Measurements from ENCODE around the gene C1orf35. TPM values are rescaled to one million over a fixed set of nuclear protein-coding genes. Genes with fewer than 3 reads are reported as not detected.

Gene C1orf35
- total and polyA plus RNA-seq, 2 of the 4 experiments (the other 2 are of a cell fraction) = 4.3 to 13.0 TPM

DNA sequence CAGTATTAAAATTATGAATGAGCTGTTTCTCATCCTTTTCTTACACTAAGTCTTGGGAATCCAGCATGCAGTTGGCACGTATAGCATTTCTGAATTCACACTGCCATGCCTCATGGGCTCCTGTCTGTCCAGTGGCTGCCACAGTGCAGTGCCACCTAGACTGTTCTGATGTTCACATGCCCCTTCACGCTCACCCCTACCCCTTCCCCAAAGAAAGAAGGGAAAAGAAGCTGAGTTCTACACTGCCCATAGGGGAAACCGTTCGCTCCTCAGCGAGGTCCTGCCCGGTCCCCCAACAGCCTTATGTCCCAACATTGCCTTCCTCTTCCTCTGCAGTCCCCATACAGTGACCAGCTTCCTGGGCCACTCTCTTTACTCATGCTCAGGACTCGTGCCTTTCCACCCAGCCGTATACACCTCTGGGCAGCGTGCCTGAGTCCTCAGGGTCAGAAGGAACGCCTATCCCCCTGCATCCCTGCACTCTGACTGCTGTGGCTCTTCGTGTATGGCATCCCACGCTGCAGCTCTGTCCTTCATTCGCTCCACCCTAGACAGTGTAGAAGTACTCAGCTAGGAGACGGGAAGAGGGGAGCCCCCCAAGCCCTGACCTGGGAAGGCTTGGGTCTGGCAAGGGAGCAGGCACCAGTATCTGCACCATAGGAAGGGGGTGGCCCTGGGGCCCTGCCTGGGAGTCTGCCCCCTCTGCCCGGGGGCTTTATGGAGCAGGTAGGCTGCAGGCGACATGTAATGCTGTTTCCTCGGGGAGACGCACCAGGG, 44.8 kb downstream of the C1orf35 start:
- BruUV-seq (replicated peaks) = no TSS peak
- Histone ChIP-seq H2AK9ac (replicated peaks; ENCODE audit: low read depth, low read length, poor library complexity) (no peak overlapping the region), H2BK15ac (ENCODE audit: low read depth, low read length) (no peak overlapping the region), H3K9me3 (ENCODE audit: control insufficient read depth, insufficient read depth, low read length) (peaks cover 13% of the 10 kb centered on the region; the same call in 1 of the 2 replicates), H3K23ac (ENCODE audit: low read depth, low read length) (no peak overlapping the region), H3K4ac (ENCODE audit: low read depth, low read length) (no peak overlapping the region), H3K4me3 (ENCODE audit: insufficient read depth, low read depth, low read length) (no peak overlapping the region), H4K8ac (ENCODE audit: low read depth in 2 of 2, low read length in 2 of 2) (no peak overlapping the region), H3K18ac (ENCODE audit: low read depth, low read length) (no peak overlapping the region), H3K9ac (ENCODE audit: low read depth, low read length) (no peak overlapping the region), H3K27me3 (ENCODE audit: control insufficient read depth, insufficient read depth, low read length) (peaks cover 35% of the 10 kb centered on the region), H2AK5ac (ENCODE audit: low read depth, low read length) (no peak overlapping the region), H3K27ac (ENCODE audit: insufficient read depth, low read length) (no peak overlapping the region), H3K4me1 (ENCODE audit: control insufficient read depth, insufficient read depth, low read length) (peaks cover 2% of the 10 kb centered on the region; the same call in 1 of the 2 replicates), H2BK120ac (ENCODE audit: low read depth, low read length) (no peak overlapping the region), H2BK20ac (ENCODE audit: low read depth, low read length) (no peak overlapping the region), H2BK5ac (ENCODE audit: low read depth, low read length, poor library complexity, severe bottlenecking) (no peak overlapping the region), H3K9me1 (ENCODE audit: insufficient read depth, low read length) (no peaks in the 10 kb centered on the region), H3K14ac (replicated peaks; ENCODE audit: low read depth, low read length) (no peak overlapping the region), H4K5ac (ENCODE audit: low read depth, low read length) (no peak overlapping the region), H4K20me1 (ENCODE audit: insufficient read depth, low read length) (no peaks in the 10 kb centered on the region), H4K91ac (ENCODE audit: insufficient read depth, low read depth, low read length) (no peak overlapping the region), H3K79me1 (ENCODE audit: low read depth in 1 of 2, low read length in 2 of 2) (no peaks in the 10 kb centered on the region), H2AFZ (replicated peaks; ENCODE audit: low read length, poor library complexity) (no peak overlapping the region), H3K56ac (ENCODE audit: extremely low read depth, insufficient read depth, low read length) (no peak overlapping the region), H3K4me2 (ENCODE audit: low read depth, low read length) (no peak overlapping the region), H3K36me3 (ENCODE audit: control insufficient read depth, insufficient read depth, low read length) (no peaks in the 10 kb centered on the region)
- ATAC-seq (ENCODE audit: low read depth) (no peak), DNase-seq (no peak)
- POLR2A ChIA-PET (ENCODE audit: unreplicated experiment) = no interaction called here
- WGBS, 2 experiments (ENCODE audit: extremely low coverage in 2 of 2, insufficient read length in 1 of 2) = 26% methylated on average over 8 of the region's 18 CpGs; no CpG with 5 or more reads in 1 of the 2 experiments
- TF ChIP-seq FOS (IDR thresholded peaks at IDR 0.05; ENCODE audit: low read depth, low read length) = no peak
- TF ChIP-seq BHLHE40 (IDR thresholded peaks at IDR 0.05; ENCODE audit: low read depth, low read length) = no peak
- TF ChIP-seq CEBPB (IDR thresholded peaks at IDR 0.05; ENCODE audit: low read depth, low read length) = no peak
- no peak for TF ChIP-seq MAZ (IDR thresholded peaks at IDR 0.05; ENCODE audit: borderline replicate concordance, low read depth, low read length)
- TF ChIP-seq MAFK (IDR thresholded peaks at IDR 0.05; ENCODE audit: low read depth, low read length) = no peak
- TF ChIP-seq RFX5 (IDR thresholded peaks at IDR 0.05; ENCODE audit: low read depth, low read length) = no peak
- TF ChIP-seq NFE2L2 (IDR thresholded peaks at IDR 0.05; ENCODE audit: low read depth, low read length) = no peak
- TF ChIP-seq RAD21 (IDR thresholded peaks at IDR 0.05; ENCODE audit: low read length) = no peak
- dilution Hi-C loops (cut with HindIII; ENCODE audit: low sequenced_read_pairs, unreplicated experiment) (no loop called here), in situ Hi-C loops (cut with MboI; ENCODE audit: low sequenced_read_pairs) (no loop called here), intact Hi-C loops (cut with micrococcal nuclease) (no loop called here)
- CTCF ChIA-PET = no interaction called here

Small RNA genes within 50 kb of the gene (microRNA-seq; reads per million reads assigned to microRNA genes)
- not detected for gene AL359510.1 (ENCODE audit: insufficient read depth, insufficient read length)
- 5.8 reads per million, percentile 11 among the genes with 10 or more reads in this experiment for gene MIR3620 (ENCODE audit: unreplicated experiment)

Small RNA genes within 50 kb of the gene (small RNA-seq; reads per million reads assigned to genes)
- 0 reads per million in 5 experiments for gene AL359510.1

Other genes with a start within 250 kb of the C1orf35 start
- 0.18 and 0.28 TPM in 2 replicates for gene WNT9A, start 155.4 kb downstream of the C1orf35 start, total RNA-seq (2012; rRNA removed)
- gene WNT9A, start 155.4 kb downstream of the C1orf35 start, polyA plus RNA-seq (2012; rRNA removed) = 0.36 and 0.42 TPM in 2 replicates
- not detected in 2 replicates for gene WNT3A, start 96.3 kb downstream of the C1orf35 start, total RNA-seq (2012; rRNA removed)
- not detected in 2 replicates for gene WNT3A, start 96.3 kb downstream of the C1orf35 start, polyA plus RNA-seq (2012; rRNA removed)
- 306 and 330 TPM in 2 replicates for gene ARF1, start 20.6 kb downstream of the C1orf35 start, total RNA-seq (2012; rRNA removed)
- gene ARF1, start 20.6 kb downstream of the C1orf35 start, polyA plus RNA-seq (2012; rRNA removed) = 1,099 and 1,100 TPM in 2 replicates
- gene MRPL55, start 6.0 kb upstream of the C1orf35 start, total RNA-seq (2012; rRNA removed) = 48.9 TPM in 2 replicates
- gene MRPL55, start 6.0 kb upstream of the C1orf35 start, polyA plus RNA-seq (2012; rRNA removed) = 95.4 and 121 TPM in 2 replicates
- 465 and 524 TPM in 2 replicates for gene GUK1, start 37.0 kb upstream of the C1orf35 start, total RNA-seq (2012; rRNA removed)
- gene GUK1, start 37.0 kb upstream of the C1orf35 start, polyA plus RNA-seq (2012; rRNA removed) = 548 and 630 TPM in 2 replicates
- gene GJC2, start 46.6 kb upstream of the C1orf35 start, total RNA-seq (2012; rRNA removed) = 1.1 and 1.4 TPM in 2 replicates
- 1.7 and 2.6 TPM in 2 replicates for gene GJC2, start 46.6 kb upstream of the C1orf35 start, polyA plus RNA-seq (2012; rRNA removed)
- gene IBA57, start 62.5 kb upstream of the C1orf35 start, total RNA-seq (2012; rRNA removed) = 1.7 and 2.0 TPM in 2 replicates
- 2.6 TPM in 2 replicates for gene IBA57, start 62.5 kb upstream of the C1orf35 start, polyA plus RNA-seq (2012; rRNA removed)
- gene OBSCN, start 104.7 kb upstream of the C1orf35 start, total RNA-seq (2012; rRNA removed) = 4.1 and 4.2 TPM in 2 replicates
- gene OBSCN, start 104.7 kb upstream of the C1orf35 start, polyA plus RNA-seq (2012; rRNA removed) = 9.5 and 10.0 TPM in 2 replicates

Data from IMR-90 (cell line).